ENCODE measurements around the gene RBPJL.

RBPJL gene

GRCh38 chr20:45366192-45366591 is 59.6 kb downstream of the RBPJL start:
- TF ChIP-seq CTCF (conservative IDR thresholded peaks at IDR 0.05; ENCODE audit: low read depth), result no peak
- H3K27ac ChIP-seq, result no peak overlapping the region
- no peak for DNase-seq (ENCODE audit: low spot score)
- ChIA-PET POLR2A (ENCODE audit: low non-redundant PET) (no interaction called here), CTCF (interaction anchor here (0.6 to 1.9 kb wide), 7 partner anchors 16 to 122 kb away, joined by 3 to 9 read pairs (median 4); no protein-coding TSS in a partner anchor)

GRCh38 chr20:45366631-45367030 is 60.0 kb downstream of the RBPJL start:
- H3K27ac ChIP-seq, result no peak overlapping the region
- POLR2A ChIA-PET (ENCODE audit: low non-redundant PET), result no interaction called here
- TF ChIP-seq CTCF (conservative IDR thresholded peaks at IDR 0.05; ENCODE audit: low read depth), result no peak
- no peak for DNase-seq (ENCODE audit: low spot score)
- CTCF ChIA-PET, result interaction anchor here (0.6 to 0.9 kb wide), 3 partner anchors 16 to 122 kb away, joined by 3 to 5 read pairs (median 5); no protein-coding TSS in a partner anchor

GRCh38 chr20:45367126-45367525 is 60.5 kb downstream of the RBPJL start:
- no peak for TF ChIP-seq CTCF (conservative IDR thresholded peaks at IDR 0.05; ENCODE audit: low read depth)
- DNase-seq (ENCODE audit: low spot score), result no peak
- no peak overlapping the region for H3K27ac ChIP-seq
- POLR2A ChIA-PET (ENCODE audit: low non-redundant PET), result no interaction called here
- CTCF ChIA-PET, result interaction anchor here (0.6 to 1.0 kb wide), 2 partner anchors 44 to 55 kb away, joined by 3 read pairs; no protein-coding TSS in a partner anchor

All from RWPE1 (cell line).